ENCODE measurements around the gene ZDHHC11B.
"Not testable (repeated sequence)": the region's sequence is repeated elsewhere in the genome, so short reads cannot be mapped to it uniquely, and the experiment has no call there.

ZDHHC11B gene

DNA sequence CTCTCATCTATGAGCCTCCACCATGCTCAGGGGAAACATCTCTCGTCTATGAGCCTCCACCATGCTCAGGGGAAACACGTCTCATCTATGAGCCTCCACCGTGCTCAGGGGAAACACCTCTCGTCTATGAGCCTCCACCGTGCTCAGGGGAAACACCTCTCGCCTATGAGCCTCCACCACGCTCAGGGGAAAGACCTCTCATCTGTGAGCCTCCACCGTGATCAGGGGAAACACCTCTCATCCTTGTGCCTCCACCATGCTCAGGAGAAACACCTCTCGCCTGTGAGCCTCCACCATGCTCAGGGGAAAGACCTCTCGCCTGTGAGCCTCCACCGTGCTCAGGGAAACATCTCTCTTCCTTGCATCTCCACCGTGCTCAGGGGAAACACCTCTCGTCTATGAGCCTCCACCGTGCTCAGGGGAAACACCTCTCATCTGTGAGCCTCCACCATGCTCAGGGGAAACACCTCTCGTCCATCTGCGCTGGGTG lies 30.3 kb downstream of the ZDHHC11B start:
- H3K27ac Mint-ChIP-seq; H3K36me3 Mint-ChIP-seq; H3K27me3 Mint-ChIP-seq; H3K9me3 Mint-ChIP-seq (ENCODE audit: low read depth); H3K4me3 Mint-ChIP-seq: not testable (repeated sequence)
- peaks cover 11% of the 10 kb centered on the region for H3K4me1 Mint-ChIP-seq (ENCODE audit: low read depth)

DNA sequence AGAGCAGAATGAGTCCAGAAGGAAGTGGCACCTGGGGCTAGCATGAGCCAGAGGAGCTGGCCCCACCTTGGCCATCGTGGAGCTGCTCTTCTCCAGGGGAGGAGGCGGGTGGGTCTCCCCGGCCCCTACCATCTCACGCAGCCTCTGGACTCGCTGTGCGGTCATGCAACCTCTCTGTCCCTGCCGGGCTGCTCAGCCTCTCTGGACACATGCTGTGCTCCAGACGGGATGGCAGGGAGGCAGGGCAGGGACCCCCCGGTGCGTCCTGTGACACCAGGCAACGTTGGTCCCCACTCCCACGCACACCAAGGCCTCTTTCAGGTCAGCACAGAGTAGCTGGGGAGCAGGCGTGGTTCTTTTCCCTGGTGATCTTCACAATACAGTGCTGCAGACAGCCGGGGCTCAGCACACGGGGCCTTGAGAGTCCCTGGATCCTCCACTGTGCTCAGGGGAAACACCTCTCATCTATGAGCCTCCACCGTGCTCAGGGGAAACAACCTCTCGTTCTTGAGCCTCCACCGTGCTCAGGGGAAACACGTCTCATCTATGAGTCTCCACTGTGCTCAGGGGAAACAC lies 30.9 kb downstream of the ZDHHC11B start:
- not testable (repeated sequence) for H3K36me3 Mint-ChIP-seq

DNA sequence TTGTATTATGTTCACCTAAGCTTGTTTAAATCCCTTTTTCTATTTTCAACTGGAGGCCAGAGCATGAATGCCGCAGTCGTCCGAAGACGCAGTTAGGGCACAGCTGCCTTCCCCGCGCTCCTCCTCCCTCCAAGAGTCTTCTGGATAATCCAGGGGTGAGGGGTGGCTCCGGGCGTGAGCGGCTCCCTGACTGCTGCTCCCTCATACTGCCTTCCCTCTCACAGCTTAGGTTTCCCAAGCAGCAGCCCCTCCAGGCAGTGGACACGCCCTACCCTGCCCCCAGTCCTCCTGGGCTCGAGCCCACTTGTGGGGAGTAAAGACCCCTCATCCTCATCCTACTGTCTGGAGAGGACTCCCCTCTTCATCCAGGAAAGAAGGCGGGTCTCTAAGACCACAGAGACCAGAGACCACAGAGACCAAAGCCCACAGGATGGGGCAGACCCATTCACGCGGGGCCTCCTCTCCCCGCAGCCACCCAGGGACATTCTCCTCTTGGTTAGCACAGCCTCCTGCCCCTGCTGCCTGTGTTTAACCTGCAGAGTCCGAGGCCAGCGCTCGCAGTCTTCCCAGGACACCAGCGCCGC lies 31.9 kb downstream of the ZDHHC11B start:
- H3K4me3 Mint-ChIP-seq; H3K4me1 Mint-ChIP-seq (ENCODE audit: low read depth); H3K27me3 Mint-ChIP-seq; H3K36me3 Mint-ChIP-seq; H3K9me3 Mint-ChIP-seq (ENCODE audit: low read depth); H3K27ac Mint-ChIP-seq: not testable (repeated sequence)

More for the DNA sequence above, 30.9 kb downstream of the ZDHHC11B start:
- H3K27ac Mint-ChIP-seq; H3K4me1 Mint-ChIP-seq (ENCODE audit: low read depth); H3K4me3 Mint-ChIP-seq; H3K27me3 Mint-ChIP-seq; H3K9me3 Mint-ChIP-seq (ENCODE audit: low read depth): not testable (repeated sequence)

DNA sequence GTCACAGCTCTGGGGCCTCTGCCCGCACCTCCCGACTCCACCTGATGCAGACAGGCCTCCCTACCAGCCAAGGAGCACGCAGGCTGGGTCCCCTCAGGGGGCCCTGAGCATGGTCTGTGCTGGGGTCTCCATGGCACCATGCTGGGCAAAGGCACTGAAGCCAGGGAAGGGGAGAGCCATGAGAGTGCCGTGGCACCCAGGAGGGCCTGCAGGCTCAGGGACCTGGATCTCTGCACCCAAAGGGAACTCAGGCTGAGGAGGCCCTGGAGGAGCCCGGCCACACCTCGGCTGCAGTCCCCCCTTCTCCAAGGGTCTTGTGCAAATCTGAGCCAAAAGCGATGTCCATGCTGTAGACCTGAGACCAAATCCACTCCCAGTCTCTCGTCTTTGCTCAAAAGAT lies 32.5 kb downstream of the ZDHHC11B start:
- not testable (repeated sequence) for H3K9me3 Mint-ChIP-seq (ENCODE audit: low read depth); H3K4me1 Mint-ChIP-seq (ENCODE audit: low read depth); H3K36me3 Mint-ChIP-seq; H3K27me3 Mint-ChIP-seq; H3K27ac Mint-ChIP-seq; H3K4me3 Mint-ChIP-seq

DNA sequence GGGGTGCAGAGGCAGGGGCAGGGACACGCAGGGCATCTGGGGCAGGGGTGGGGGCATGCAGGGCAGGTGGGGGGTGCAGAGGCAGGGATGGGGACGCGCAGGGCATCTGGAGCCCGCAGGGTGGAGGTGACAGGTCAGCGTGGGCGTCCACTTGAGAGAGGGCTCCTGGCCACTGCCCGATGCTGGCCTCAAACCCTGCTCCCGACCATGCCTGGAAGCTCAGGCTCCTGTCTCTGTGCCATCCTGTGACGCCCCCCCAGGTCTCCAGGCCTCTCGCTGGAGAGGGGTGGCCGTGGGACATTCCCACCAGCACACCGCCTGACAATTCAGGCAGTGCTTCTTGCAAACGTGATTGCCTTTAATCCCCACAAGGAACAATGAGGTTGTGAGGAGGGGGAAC lies 33.0 kb downstream of the ZDHHC11B start:
- no peaks in the 10 kb centered on the region for H3K4me1 Mint-ChIP-seq (ENCODE audit: low read depth)
- peaks cover 4% of the 10 kb centered on the region for H3K27me3 Mint-ChIP-seq
- H3K4me3 Mint-ChIP-seq = no peak overlapping the region
- H3K27ac Mint-ChIP-seq = no peak overlapping the region
- no peaks in the 10 kb centered on the region for H3K36me3 Mint-ChIP-seq
- H3K9me3 Mint-ChIP-seq (ENCODE audit: low read depth) = no peaks in the 10 kb centered on the region

DNA sequence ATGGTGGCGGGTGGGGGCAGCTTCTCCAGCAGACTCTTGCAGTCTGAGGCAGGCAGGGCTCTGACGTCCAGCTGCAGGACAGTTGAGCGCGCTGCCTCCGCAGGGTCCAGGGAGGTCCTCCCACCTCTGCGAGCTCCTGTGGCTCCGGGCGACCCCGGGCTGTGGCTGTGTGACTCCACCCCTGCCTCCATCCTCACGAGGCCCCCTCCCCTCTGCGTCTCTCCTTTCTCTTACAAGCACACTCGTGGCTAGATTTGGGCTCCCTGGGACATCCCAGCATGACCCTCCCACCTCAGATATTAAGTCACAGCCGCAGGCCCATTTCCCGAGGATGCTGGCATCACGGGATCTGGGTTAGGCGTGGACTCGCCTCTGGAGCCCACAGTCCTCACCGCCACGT lies 34.3 kb downstream of the ZDHHC11B start:
- not testable (repeated sequence) for H3K4me1 Mint-ChIP-seq (ENCODE audit: low read depth); H3K9me3 Mint-ChIP-seq (ENCODE audit: low read depth); H3K27me3 Mint-ChIP-seq; H3K27ac Mint-ChIP-seq; H3K4me3 Mint-ChIP-seq; H3K36me3 Mint-ChIP-seq

DNA sequence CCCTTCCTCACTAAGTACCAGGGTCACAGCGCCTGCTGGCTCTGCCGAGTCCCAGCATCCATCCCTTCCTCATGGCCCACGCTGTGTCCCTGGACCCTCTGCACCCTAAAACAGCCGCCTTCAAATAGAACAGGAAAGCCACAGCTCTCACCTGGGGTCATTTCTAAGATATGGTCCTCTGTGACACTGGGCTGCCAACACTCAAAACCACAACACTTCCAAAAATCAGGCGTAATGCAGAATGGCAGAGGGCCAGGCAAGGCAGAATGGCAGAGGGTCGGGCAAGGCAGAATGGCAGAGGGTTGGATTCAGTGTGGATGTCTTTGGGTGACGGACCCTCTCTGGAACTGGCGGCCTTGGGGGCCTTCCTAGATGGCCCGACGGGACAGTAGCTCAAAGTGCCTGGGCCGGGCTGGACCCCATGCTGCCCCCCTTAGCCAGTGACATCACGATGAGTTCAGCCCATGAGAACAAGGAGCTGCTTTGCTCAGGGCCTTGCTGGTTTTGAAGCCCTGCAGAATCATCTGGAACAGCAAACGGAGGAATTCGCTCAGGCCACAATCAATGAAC lies 35.3 kb downstream of the ZDHHC11B start:
- no peaks in the 10 kb centered on the region for H3K9me3 Mint-ChIP-seq (ENCODE audit: low read depth)
- no peak overlapping the region for H3K4me3 Mint-ChIP-seq
- no peaks in the 10 kb centered on the region for H3K4me1 Mint-ChIP-seq (ENCODE audit: low read depth)
- H3K27ac Mint-ChIP-seq = no peak overlapping the region
- no peaks in the 10 kb centered on the region for H3K36me3 Mint-ChIP-seq
- H3K27me3 Mint-ChIP-seq = peaks cover 2% of the 10 kb centered on the region

DNA sequence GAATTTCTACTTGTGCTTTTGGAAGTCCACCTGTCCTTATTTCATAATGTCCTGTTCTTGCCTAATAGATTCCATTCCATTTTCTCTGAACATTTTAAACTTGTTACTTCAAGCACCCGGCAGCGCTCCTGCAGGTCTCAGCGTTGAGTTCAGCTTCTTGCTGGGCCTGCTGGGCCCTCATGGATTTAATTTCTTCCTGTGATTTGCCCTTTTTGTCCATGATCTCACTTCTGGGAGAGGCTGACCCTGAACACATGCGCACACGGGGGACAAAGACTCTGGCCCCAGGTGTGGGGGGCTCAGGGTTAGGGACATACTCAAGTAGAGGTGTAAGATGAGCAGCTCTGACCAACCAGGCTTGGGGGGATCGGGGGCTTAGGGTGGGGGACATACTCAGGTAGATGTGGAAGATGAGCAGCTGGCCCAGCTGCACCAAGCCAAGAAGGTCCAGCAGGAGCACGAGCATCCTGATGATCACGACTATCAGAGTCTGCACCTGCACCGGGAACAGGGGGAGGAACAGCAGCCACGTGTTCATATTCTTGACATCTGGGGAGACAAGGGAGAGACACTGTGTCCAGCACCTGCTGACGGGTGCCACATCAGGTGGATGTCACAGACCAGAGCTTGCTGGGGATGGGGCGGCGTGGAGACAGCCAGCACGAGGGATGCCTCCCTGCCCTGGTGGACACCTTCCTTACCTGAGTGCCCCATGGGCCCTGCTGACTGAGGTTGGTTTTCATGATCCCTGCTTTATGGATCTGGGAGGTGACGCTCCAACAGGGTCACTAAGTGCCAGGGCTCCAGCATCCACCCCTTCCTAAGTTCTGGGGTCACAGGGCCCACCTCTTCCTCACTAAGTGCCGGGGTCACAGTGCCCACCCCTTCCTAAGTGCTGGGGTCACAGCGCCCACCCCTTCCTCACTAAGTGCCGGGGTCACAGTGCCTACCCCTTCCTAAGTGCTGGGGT lies 36.2 kb downstream of the ZDHHC11B start:
- not testable (repeated sequence) for H3K27ac Mint-ChIP-seq; H3K9me3 Mint-ChIP-seq (ENCODE audit: low read depth); H3K4me3 Mint-ChIP-seq; H3K27me3 Mint-ChIP-seq; H3K36me3 Mint-ChIP-seq; H3K4me1 Mint-ChIP-seq (ENCODE audit: low read depth)

DNA sequence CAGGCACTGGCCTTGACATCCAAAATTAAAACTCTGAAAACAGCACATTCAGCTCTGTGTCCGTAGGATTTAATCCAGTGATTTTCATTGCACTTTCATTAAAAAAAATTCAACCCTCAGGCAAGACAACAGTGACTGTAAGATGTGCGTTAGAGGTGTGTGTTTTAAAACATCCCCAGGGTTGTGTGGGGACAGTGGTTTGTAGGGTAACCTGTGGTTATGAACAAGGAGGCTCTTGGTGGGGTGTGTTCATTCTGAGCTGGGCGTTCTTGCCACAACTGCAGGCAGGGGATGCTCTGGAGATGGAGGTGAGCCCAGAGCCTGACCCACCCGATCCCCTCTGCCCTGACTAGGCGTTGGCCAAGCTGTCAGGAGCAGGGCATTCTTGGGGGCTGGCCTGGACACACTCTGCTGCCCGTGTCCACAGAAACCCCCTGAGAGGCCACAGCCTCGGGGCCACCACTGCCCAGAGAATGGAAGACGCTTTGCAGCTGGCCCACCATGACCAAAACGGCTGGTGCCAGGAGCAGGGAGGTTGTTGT lies 37.2 kb downstream of the ZDHHC11B start:
- not testable (repeated sequence) for H3K27me3 Mint-ChIP-seq; H3K4me1 Mint-ChIP-seq (ENCODE audit: low read depth); H3K9me3 Mint-ChIP-seq (ENCODE audit: low read depth); H3K36me3 Mint-ChIP-seq; H3K27ac Mint-ChIP-seq; H3K4me3 Mint-ChIP-seq

DNA sequence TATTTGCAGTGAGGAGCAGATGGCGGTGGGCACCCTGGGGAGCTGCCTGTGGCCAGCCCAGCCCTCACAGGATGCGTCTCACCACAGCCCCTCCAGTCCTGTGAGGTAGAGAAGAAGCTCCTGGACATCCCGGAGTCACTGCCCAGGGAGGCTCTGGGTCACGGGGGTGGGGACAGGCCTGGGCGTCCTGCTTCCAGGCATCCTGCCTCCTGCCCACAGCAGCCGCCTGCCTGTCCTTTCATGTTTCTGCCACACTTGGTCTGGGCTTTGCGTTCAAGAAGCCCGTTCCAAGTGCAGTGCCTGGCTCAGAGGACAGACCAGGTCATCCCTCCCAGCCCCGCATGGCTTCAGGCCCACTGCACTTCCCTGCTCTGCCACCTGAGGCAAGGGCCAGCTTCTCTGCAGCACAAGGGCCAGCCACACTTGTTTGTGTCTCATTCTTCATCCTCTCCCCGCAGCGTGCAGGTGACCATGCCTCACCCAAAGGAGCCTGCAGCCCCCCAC lies 38.2 kb downstream of the ZDHHC11B start:
- H3K36me3 Mint-ChIP-seq = no peaks in the 10 kb centered on the region
- no peaks in the 10 kb centered on the region for H3K4me1 Mint-ChIP-seq (ENCODE audit: low read depth)
- no peak overlapping the region for H3K4me3 Mint-ChIP-seq
- no peak overlapping the region for H3K27ac Mint-ChIP-seq
- no peaks in the 10 kb centered on the region for H3K9me3 Mint-ChIP-seq (ENCODE audit: low read depth)
- peaks cover 2% of the 10 kb centered on the region for H3K27me3 Mint-ChIP-seq

DNA sequence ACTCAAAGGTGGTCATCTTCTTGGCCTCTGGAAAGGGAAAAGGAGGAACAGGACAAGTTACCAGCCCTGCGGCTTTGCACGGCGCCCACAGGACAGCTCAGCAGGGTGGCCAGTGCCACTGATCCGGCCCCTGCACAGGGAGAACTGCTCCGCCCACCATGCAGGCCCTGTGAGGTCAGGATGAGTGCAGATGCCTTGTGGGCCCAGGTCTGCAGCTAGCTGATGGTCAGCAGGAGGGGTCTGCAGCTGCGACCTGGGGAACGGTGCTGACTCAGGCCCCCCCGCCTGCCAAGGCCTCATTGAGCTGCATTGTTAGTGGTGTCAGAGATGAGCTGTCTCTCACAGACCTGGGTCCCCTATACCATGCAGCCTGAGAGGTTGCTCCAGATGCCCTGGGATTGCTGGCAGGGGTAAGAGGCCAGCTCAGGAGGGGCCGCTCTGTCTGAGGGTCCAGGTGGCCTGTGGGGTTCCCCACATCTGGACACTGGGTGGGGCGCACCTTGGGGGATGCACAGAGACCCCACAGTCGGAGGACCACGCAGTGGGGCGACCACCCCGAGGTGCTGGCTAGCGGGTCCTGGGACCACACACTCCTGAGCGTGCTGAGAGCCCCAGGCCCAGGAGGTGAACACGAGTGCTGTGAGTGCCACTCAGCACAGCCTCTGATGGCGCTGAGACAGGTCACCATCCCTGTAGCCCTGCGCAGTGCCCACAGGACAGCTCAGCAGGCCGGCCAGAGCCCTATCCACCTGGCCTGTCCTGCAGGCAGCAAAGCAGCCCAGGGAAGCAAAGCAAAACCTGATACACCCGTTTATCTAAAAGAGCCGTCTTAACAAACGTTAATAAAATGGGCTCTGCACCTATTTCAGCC lies 39.0 kb downstream of the ZDHHC11B start:
- not testable (repeated sequence) for H3K27ac Mint-ChIP-seq; H3K4me3 Mint-ChIP-seq; H3K36me3 Mint-ChIP-seq; H3K9me3 Mint-ChIP-seq (ENCODE audit: low read depth); H3K27me3 Mint-ChIP-seq; H3K4me1 Mint-ChIP-seq (ENCODE audit: low read depth)

DNA sequence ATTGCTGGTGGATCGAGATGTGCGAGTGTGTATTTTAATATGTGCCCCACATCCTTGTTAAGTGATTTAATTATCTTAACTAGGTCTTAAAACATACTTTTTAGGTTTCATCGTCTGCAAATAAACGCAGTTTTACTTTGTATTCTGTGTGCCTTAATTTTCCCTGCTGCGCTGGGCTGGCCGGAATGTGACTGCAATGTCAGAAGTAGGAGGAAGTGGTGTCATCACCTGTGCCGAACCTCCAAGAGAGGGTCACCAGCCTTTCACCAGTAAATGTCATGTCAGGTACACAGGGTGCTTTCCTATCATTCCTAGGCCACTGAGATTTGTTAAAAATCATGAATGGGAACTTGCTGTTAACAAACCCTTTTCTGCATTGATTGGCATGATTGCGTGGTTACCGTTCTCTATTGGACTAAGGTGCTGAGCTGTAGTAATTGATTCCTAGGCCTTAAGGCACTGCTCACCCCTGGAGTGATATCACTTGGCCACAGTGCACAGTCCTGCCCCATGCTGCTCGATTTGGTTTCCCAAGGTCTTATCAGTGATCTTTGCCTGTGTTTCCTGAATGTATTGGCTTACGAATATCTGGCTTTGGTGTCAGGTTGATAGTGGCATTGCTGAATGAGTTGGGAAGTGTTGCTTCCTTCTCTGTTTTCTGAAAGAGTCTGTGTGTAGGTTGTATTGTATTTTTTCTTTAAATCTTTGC lies 40.7 kb downstream of the ZDHHC11B start:
- H3K9me3 Mint-ChIP-seq (ENCODE audit: low read depth); H3K27me3 Mint-ChIP-seq; H3K4me1 Mint-ChIP-seq (ENCODE audit: low read depth); H3K4me3 Mint-ChIP-seq; H3K36me3 Mint-ChIP-seq; H3K27ac Mint-ChIP-seq: not testable (repeated sequence)

DNA sequence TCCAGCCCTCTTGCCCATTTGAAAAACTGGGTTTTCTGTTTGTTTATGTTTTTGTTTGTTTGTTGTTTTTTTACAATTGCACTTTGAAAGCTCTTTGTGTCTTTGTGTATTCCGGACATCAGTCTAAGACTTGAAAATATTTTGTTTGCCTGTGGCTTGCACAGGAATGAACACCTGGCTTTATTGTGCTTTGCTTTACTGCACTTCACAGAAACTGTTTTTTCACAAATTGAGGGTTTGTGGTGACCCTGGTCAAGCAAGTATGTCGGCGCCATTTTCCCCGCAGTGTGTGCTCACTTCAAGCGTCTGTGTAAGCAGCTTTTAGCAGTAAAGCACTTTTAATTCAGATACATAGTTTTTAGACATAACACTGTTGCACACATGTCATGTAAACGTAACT lies 42.3 kb downstream of the ZDHHC11B start:
- not testable (repeated sequence) for H3K27ac Mint-ChIP-seq; H3K36me3 Mint-ChIP-seq; H3K27me3 Mint-ChIP-seq; H3K9me3 Mint-ChIP-seq (ENCODE audit: low read depth); H3K4me3 Mint-ChIP-seq; H3K4me1 Mint-ChIP-seq (ENCODE audit: low read depth)

DNA sequence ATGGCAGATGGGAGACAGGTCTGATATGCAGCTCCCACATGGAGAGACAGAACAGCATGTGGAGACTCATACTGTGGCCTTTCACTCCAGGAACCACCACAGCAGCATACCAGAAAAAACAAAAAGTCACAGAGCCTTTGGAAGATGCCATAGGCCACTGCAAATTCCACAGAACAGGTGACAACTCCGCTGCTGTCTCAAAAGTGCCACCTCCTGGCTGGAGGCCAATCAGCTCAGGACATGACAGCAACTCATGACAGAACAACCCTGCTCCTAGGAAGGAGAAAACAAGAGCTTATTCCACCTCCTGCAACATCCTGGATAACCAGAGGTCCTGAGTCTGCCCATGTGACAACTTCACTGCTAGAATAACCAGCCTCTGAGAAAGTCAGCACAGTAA lies 50.4 kb downstream of the ZDHHC11B start:
- peaks cover 28% of the 10 kb centered on the region for H3K27me3 Mint-ChIP-seq

More for the DNA sequence above, 50.4 kb downstream of the ZDHHC11B start:
- not testable (repeated sequence) for H3K4me1 Mint-ChIP-seq (ENCODE audit: low read depth); H3K9me3 Mint-ChIP-seq (ENCODE audit: low read depth); H3K4me3 Mint-ChIP-seq; H3K27ac Mint-ChIP-seq; H3K36me3 Mint-ChIP-seq
